DOHH2 (cell line): Measurements from ENCODE around the gene RCE1.

Experiments used
- EZH2phosphoT487 ChIP-seq: fragments of 200-600 bp; sonication (generic); IDR thresholded peaks from 2 replicates; pipeline ENCODE4 v1.6.1; 2017; ENCODE audit warnings: borderline replicate concordance, mild to moderate bottlenecking, antibody characterized with exemption, low read length, moderate library complexity, mixed read lengths
- TF ChIP-seq, protein P1 (sequence below): fragments of 200-600 bp; sonication (generic); IDR thresholded peaks from one replicate; pipeline ENCODE4 v1.5.1; 2014; ENCODE audit warnings: antibody characterized with exemption, mild to moderate bottlenecking, low read depth, low read length; ENCODE audit not compliant: poor library complexity, severe bottlenecking

DNA sequence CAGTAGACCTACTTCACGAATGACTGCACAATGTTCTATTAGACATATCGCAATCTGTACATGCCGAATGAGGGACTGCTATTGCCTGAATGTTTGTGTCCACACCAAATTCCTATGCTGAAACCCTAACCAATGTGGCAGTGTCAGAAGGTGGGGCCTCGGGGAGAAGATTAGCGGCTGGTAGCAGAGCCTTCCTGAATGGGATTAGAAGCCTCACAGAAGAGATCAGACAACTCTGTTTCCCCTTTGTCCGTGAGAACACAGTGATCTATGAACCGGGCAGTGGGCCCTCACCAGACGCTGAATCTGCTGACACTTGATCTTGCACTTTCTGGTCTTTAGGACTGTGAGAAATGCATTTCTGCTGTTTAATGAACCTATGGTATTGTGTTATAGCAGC, 46.7 kb downstream of the RCE1 start:
- TF ChIP-seq, protein P1, sequence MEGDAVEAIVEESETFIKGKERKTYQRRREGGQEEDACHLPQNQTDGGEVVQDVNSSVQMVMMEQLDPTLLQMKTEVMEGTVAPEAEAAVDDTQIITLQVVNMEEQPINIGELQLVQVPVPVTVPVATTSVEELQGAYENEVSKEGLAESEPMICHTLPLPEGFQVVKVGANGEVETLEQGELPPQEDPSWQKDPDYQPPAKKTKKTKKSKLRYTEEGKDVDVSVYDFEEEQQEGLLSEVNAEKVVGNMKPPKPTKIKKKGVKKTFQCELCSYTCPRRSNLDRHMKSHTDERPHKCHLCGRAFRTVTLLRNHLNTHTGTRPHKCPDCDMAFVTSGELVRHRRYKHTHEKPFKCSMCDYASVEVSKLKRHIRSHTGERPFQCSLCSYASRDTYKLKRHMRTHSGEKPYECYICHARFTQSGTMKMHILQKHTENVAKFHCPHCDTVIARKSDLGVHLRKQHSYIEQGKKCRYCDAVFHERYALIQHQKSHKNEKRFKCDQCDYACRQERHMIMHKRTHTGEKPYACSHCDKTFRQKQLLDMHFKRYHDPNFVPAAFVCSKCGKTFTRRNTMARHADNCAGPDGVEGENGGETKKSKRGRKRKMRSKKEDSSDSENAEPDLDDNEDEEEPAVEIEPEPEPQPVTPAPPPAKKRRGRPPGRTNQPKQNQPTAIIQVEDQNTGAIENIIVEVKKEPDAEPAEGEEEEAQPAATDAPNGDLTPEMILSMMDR = no peak
- no peak for TF ChIP-seq EZH2phosphoT487
